Activated naive CD8-positive, alpha-beta T cell treated with anti-CD3 and anti-CD28 coated beads, Interleukin-2, amount 10 ng/mL, durations not matched to agents 7 days and 5 days (primary cell): ENCODE results near the gene ELMO1. TPM values are rescaled to one million over a fixed set of nuclear protein-coding genes. Genes with fewer than 3 reads are reported as not detected.

Experiments used
- ATAC-seq: fragments of 150-1000 bp; cut with Tn5 transposase; one replicate; pipeline ENCODE4 v1.10.0; 2021; ENCODE audit warnings: low read depth, moderate library complexity
- POLR2A ChIA-PET: fragments of 350-600 bp; sonication (Branson Sonifier 250); formaldehyde crosslinking; loops from one replicate; lab custom pipeline; 2021; ENCODE audit warnings: antibody characterized with exemption; lab: Charles Lee
- DNase-seq: peaks from one replicate; pipeline ENCODE4 v3.0.0; 2021
- H3K27ac Mint-ChIP-seq: one replicate; pipeline ENCODE4 v1.8.0; 2022; ENCODE audit warnings: mild to moderate bottlenecking, mixed read lengths
- H3K27me3 Mint-ChIP-seq: one replicate; pipeline ENCODE4 v1.8.0; 2022; ENCODE audit warnings: mild to moderate bottlenecking, moderate library complexity, mixed read lengths
- H3K36me3 Mint-ChIP-seq: one replicate; pipeline ENCODE4 v1.8.0; 2021; ENCODE audit warnings: mild to moderate bottlenecking, mixed read lengths
- H3K4me1 Mint-ChIP-seq: one replicate; pipeline ENCODE4 v1.8.0; 2021; ENCODE audit warnings: mixed read lengths
- H3K4me3 Mint-ChIP-seq: one replicate; pipeline ENCODE4 v1.8.0; 2022; ENCODE audit warnings: mild to moderate bottlenecking, moderate library complexity, mixed read lengths
- H3K9me3 Mint-ChIP-seq: one replicate; pipeline ENCODE4 v1.8.0; 2021; ENCODE audit warnings: mixed read lengths
- total RNA-seq, 2 experiments: library from RNA; stranded (reverse); gene quantifications; one replicate each; pipeline ENCODE4 v1.2.3, GENCODE V29; 2021

ELMO1 gene
- total RNA-seq, 2 experiments from 2014 or later, result 73.4 to 78.6 TPM

- POLR2A ChIA-PET, result no interaction called here
- Mint-ChIP-seq H3K9me3 (no peaks in the 10 kb centered on the region), H3K27me3 (no peaks in the 10 kb centered on the region), H3K4me3 (no peak overlapping the region), H3K27ac (no peak overlapping the region), H3K36me3 (peaks cover 18% of the 10 kb centered on the region), H3K4me1 (peaks cover 18% of the 10 kb centered on the region)
- ATAC-seq, result no peak
- no peak for DNase-seq
Observed at GRCh38 chr7:37282927-37283326, 165.7 kb downstream of the ELMO1 start.

DNA sequence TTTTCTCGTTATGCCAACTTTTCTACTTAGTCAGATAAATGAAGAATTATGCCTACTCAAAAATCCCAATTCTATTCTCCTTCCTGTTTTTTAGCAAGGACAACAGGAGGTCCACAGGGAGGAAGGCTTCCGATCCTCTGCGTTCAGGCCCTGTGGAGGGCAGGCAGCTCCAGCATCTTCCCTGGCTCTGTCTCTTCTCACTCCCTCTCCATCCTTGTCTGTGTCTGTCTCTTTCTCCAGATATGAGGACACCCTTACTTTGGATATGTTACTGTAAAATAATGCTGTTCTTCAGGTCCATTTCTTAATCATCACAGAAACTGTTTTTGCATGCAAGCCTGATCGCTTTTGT lies 166.6 kb downstream of the ELMO1 start:
- no peak for DNase-seq
- Mint-ChIP-seq H3K27me3 (no peaks in the 10 kb centered on the region), H3K4me3 (no peak overlapping the region), H3K9me3 (no peaks in the 10 kb centered on the region), H3K4me1 (peaks cover 18% of the 10 kb centered on the region), H3K36me3 (peaks cover 18% of the 10 kb centered on the region), H3K27ac (no peak overlapping the region)
- no peak for ATAC-seq
- POLR2A ChIA-PET, result no interaction called here

GRCh38 chr7:37281368-37282092 lies 167.1 kb downstream of the ELMO1 start:
- peaks cover 18% of the 10 kb centered on the region for H3K36me3 Mint-ChIP-seq
- POLR2A ChIA-PET, result no interaction called here
- H3K9me3 Mint-ChIP-seq, result no peaks in the 10 kb centered on the region
- H3K4me1 Mint-ChIP-seq, result peaks cover 18% of the 10 kb centered on the region
- no peak overlapping the region for H3K27ac Mint-ChIP-seq
- H3K27me3 Mint-ChIP-seq, result no peaks in the 10 kb centered on the region
- DNase-seq (no peak), ATAC-seq (no peak)
- no peak overlapping the region for H3K4me3 Mint-ChIP-seq

GRCh38 chr7:37277513-37277912 lies 171.2 kb downstream of the ELMO1 start:
- H3K36me3 Mint-ChIP-seq, result peaks cover 18% of the 10 kb centered on the region
- no peak overlapping the region for H3K4me3 Mint-ChIP-seq
- ATAC-seq, result no peak
- H3K27ac Mint-ChIP-seq, result no peak overlapping the region
- no peaks in the 10 kb centered on the region for H3K9me3 Mint-ChIP-seq
- H3K4me1 Mint-ChIP-seq, result peaks cover 13% of the 10 kb centered on the region
- no peak for DNase-seq
- no peaks in the 10 kb centered on the region for H3K27me3 Mint-ChIP-seq
- POLR2A ChIA-PET, result interaction anchor here (0.6 kb wide), 1 partner anchor 76 kb away, joined by 3 read pairs; no protein-coding TSS in a partner anchor

- peaks cover 13% of the 10 kb centered on the region for H3K4me1 Mint-ChIP-seq
- H3K27me3 Mint-ChIP-seq, result no peaks in the 10 kb centered on the region
- no peak overlapping the region for H3K4me3 Mint-ChIP-seq
- H3K36me3 Mint-ChIP-seq, result peaks cover 22% of the 10 kb centered on the region
- no peaks in the 10 kb centered on the region for H3K9me3 Mint-ChIP-seq
- H3K27ac Mint-ChIP-seq, result no peak overlapping the region
- ATAC-seq (no peak), DNase-seq (no peak)
- POLR2A ChIA-PET, result no interaction called here
Observed at GRCh38 chr7:37275078-37275710, 173.5 kb downstream of the ELMO1 start.

- DNase-seq (no peak), ATAC-seq (no peak)
- Mint-ChIP-seq H3K4me3 (no peak overlapping the region), H3K4me1 (peaks cover 13% of the 10 kb centered on the region), H3K27me3 (no peaks in the 10 kb centered on the region), H3K9me3 (no peaks in the 10 kb centered on the region), H3K27ac (no peak overlapping the region), H3K36me3 (peaks cover 15% of the 10 kb centered on the region)
- POLR2A ChIA-PET, result no interaction called here
Observed at GRCh38 chr7:37273891-37274290, 174.8 kb downstream of the ELMO1 start.

- no peaks in the 10 kb centered on the region for H3K27me3 Mint-ChIP-seq
- DNase-seq (no peak), ATAC-seq (no peak)
- peaks cover 18% of the 10 kb centered on the region for H3K36me3 Mint-ChIP-seq
- POLR2A ChIA-PET, result interaction anchor here (0.7 kb wide), 1 partner anchor 14 kb away, joined by 8 read pairs; no protein-coding TSS in a partner anchor
- no peak overlapping the region for H3K27ac Mint-ChIP-seq
- H3K9me3 Mint-ChIP-seq, result no peaks in the 10 kb centered on the region
- peaks cover 16% of the 10 kb centered on the region for H3K4me1 Mint-ChIP-seq
- H3K4me3 Mint-ChIP-seq, result no peak overlapping the region
Observed at GRCh38 chr7:37269711-37270508, 178.8 kb downstream of the ELMO1 start.

GRCh38 chr7:37267251-37267650 lies 181.4 kb downstream of the ELMO1 start:
- POLR2A ChIA-PET, result no interaction called here
- H3K27me3 Mint-ChIP-seq, result no peaks in the 10 kb centered on the region
- no peaks in the 10 kb centered on the region for H3K9me3 Mint-ChIP-seq
- H3K4me3 Mint-ChIP-seq, result no peak overlapping the region
- peaks cover 21% of the 10 kb centered on the region for H3K36me3 Mint-ChIP-seq
- H3K4me1 Mint-ChIP-seq, result peaks cover 4% of the 10 kb centered on the region
- DNase-seq (no peak), ATAC-seq (no peak)
- no peak overlapping the region for H3K27ac Mint-ChIP-seq

- H3K36me3 Mint-ChIP-seq, result peaks cover 12% of the 10 kb centered on the region
- H3K27ac Mint-ChIP-seq, result no peak overlapping the region
- H3K27me3 Mint-ChIP-seq, result no peaks in the 10 kb centered on the region
- no peak for ATAC-seq
- no peak overlapping the region for H3K4me3 Mint-ChIP-seq
- DNase-seq, result no peak
- peaks cover 4% of the 10 kb centered on the region for H3K4me1 Mint-ChIP-seq
- H3K9me3 Mint-ChIP-seq, result no peaks in the 10 kb centered on the region
- POLR2A ChIA-PET, result no interaction called here
Observed at GRCh38 chr7:37265876-37266275, 182.8 kb downstream of the ELMO1 start.

GRCh38 chr7:37265006-37265405 lies 183.7 kb downstream of the ELMO1 start:
- POLR2A ChIA-PET, result no interaction called here
- no peak for ATAC-seq
- Mint-ChIP-seq H3K4me3 (no peak overlapping the region), H3K27me3 (no peaks in the 10 kb centered on the region), H3K9me3 (no peaks in the 10 kb centered on the region), H3K27ac (no peak overlapping the region), H3K36me3 (peaks cover 10% of the 10 kb centered on the region), H3K4me1 (peaks cover 7% of the 10 kb centered on the region)
- no peak for DNase-seq

DNA sequence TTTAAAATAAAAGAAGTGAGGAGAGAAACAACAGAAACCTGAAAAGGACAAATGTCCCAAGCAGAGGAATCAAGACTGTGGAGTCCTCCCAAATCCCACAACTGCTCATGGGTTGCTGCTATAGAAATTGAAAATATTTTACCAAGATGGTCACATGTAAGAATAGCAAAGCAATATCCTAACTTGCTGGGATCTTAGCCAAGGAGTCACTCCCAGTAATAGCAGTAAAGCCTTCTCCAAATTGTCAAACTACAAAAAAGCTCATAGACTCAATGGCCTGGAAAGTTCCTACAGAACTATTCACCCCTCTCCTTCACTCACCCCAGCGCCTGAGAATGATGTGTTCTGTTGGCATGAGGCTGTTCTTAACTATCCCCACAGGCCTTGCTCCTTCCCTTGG lies 186.5 kb downstream of the ELMO1 start:
- Mint-ChIP-seq H3K27ac (no peak overlapping the region), H3K27me3 (no peaks in the 10 kb centered on the region), H3K4me1 (peaks cover 14% of the 10 kb centered on the region), H3K36me3 (peaks cover 14% of the 10 kb centered on the region), H3K4me3 (no peak overlapping the region), H3K9me3 (no peaks in the 10 kb centered on the region)
- ATAC-seq, result no peak
- POLR2A ChIA-PET, result no interaction called here
- no peak for DNase-seq

DNA sequence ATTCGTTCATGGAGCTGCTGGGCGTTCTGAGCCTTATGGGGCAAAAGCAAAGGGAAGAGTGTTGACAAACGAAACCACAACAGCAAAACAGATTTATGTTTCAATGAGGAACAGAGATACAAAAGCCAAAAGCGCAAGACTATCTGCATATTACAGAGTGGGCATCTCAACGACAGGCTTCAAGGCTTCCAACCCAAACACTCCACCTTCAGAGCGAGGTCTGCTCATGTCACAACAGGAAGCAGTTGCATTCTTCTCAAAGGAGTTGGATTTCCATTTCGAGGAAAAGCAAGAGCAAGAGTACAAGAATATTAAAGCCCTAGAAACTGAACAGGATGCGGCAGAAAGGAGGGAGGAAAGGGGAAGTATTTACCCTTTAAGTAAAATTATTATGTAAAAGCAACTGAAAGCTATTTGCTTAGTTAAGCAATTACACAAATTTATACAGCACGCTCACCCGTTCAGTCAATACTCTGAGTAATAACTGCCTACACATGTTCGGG lies 189.3 kb downstream of the ELMO1 start:
- POLR2A ChIA-PET, result no interaction called here
- ATAC-seq (no peak), DNase-seq (no peak)
- H3K4me1 Mint-ChIP-seq, result peaks cover 10% of the 10 kb centered on the region
- no peaks in the 10 kb centered on the region for H3K9me3 Mint-ChIP-seq
- peak overlapping the region; percentile 68 for H3K27ac Mint-ChIP-seq
- no peaks in the 10 kb centered on the region for H3K27me3 Mint-ChIP-seq
- no peak overlapping the region for H3K4me3 Mint-ChIP-seq
- H3K36me3 Mint-ChIP-seq, result peaks cover 18% of the 10 kb centered on the region

- DNase-seq (no peak), ATAC-seq (no peak)
- POLR2A ChIA-PET, result no interaction called here
- Mint-ChIP-seq H3K27me3 (no peaks in the 10 kb centered on the region), H3K27ac (no peak overlapping the region), H3K36me3 (peaks cover 36% of the 10 kb centered on the region), H3K9me3 (peaks cover 2% of the 10 kb centered on the region), H3K4me1 (peaks cover 10% of the 10 kb centered on the region), H3K4me3 (no peak overlapping the region)
Observed at GRCh38 chr7:37256631-37257030, 192.0 kb downstream of the ELMO1 start.
